DMS 273 (cell line): Measurements from ENCODE around the gene PLA2G4E.

Experiments used
- DNase-seq: peaks from one replicate; lab custom pipeline; 2025; ENCODE audit not compliant: unreplicated experiment; lab: John Stamatoyannopoulos, UW

The PLA2G4E gene

DNA sequence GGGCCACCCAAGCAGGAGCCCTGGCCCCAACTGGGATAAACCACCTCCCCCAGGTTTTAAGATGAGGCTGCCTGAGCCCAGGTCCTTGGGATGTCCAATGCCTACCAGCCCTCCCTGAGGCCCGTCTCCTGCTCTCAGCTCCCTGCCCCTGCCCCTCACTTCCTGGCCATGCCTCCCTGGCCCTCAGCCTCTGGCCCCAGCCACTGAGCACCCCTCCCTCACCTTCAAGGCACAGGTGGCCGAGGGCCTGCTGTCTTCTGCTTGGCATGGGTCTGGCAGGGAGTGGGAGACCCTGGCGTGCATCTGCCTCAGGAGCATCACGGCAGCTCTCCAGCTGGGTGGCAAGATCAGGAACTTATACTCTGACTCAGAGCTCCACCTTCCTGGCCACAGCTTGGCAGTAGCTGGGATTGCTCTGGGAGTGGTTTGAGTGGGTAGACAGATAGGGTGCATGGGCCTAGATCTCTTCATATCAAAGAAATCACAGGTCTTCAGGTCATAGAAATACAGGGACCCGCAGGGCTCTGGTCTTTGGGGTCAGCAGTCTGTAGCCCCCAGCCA is at the start of gene PLA2G4E:
TSS of gene PLA2G4E (minus strand) at position 330 of the 561 bp plus-strand sequence. CDS start at position 318, 12 bp downstream.
- DNase-seq = no peak

- no peak for DNase-seq
These were observed 49.6 kb upstream of the PLA2G4E start for GRCh38 chr15:42070279-42070975.

- peak; percentile 11 for DNase-seq
These were observed 48.8 kb upstream of the PLA2G4E start for GRCh38 chr15:42069496-42070278.

- no peak for DNase-seq
These were observed 48.2 kb upstream of the PLA2G4E start for GRCh38 chr15:42069025-42069424.

- DNase-seq = no peak
These were observed 47.8 kb upstream of the PLA2G4E start for GRCh38 chr15:42068601-42069000.

GRCh38 chr15:42066764-42067415 is 46.0 kb upstream of the PLA2G4E start:
- DNase-seq = no peak

- no peak for DNase-seq
These were observed 44.6 kb upstream of the PLA2G4E start for GRCh38 chr15:42065468-42065867.

GRCh38 chr15:42065033-42065432 is 44.2 kb upstream of the PLA2G4E start:
- peak; percentile 44 for DNase-seq

DNA sequence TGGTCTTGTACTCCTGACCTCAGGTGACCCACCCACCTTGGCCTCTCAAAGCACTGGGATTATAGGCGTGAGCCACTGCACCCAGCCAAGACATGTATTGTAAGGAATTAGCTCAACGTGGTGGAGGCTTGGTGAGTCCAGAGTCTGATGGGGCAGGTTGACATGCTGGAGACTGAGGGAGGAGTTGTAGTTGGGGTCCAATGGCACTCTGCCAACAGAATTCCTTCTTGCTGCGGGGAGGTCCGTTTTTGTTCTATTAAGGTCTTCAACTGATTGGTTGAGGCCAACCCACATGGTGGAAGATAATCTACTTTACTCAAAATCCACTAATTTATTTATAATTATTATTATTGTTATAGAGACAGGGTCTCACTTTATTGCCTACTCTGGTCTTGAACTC is 43.4 kb upstream of the PLA2G4E start:
- DNase-seq = no peak

GRCh38 chr15:42063122-42063848 is 42.4 kb upstream of the PLA2G4E start:
- DNase-seq = no peak

DNA sequence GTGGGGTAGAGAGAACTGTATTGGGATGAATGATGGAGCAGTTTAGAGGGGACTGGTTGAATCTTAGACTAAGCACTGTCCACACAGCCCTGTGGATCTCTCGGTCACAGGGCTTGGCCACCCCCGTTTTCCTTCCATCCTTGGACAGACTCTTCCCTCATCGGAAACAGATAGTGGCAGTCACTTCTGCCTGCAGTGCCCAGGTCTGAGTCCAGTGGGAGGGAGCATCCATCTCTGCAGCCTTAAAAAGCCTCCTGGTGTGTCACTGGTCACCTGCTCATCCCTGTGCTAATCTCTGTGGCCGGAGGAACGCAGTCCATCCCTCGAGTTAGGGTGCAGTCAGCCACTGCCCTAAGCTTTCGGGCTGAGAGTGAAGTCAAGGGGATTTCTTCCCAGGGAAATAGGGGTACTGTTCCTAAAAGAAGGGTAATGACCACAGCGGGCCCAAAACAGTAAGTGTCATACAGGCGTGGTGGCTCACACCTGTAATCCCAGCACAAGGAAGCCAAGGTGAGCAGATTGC is 41.5 kb upstream of the PLA2G4E start:
- no peak for DNase-seq

DNA sequence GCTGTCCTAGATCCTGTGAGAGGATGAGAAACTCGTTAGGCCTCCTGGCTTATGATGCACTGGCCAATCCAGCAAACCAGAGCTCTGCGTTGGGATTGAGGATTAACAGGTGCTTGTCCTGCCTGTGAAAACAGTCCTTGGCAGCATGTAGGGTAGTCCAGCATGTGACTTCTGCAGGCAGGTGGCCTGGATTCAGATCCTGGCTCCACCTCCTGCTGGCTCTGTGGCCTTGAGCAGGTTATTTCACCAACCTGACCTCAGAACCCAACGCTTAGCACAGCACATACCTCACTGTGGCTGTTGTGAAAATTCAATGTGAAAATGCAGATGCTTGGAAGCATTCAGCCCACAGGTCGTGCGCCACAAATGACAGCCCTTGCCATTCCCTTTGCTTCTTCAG is 40.0 kb upstream of the PLA2G4E start:
- DNase-seq = no peak

DNA sequence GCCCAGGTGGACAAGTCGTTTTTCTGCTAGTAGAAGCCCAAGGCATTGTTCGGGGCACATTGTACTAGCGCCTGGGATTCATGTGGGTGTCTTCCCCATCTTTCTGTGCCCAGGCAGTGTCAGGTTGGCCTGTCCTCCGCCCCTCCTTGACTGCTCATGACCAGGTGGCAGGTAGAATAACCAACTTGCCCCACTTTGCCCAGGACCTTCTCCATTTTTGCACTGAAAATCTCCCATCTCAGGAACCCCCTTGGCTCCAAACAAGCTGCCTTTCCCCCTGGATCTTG is 39.6 kb upstream of the PLA2G4E start:
- DNase-seq = no peak

GRCh38 chr15:42059661-42060476 is 39.0 kb upstream of the PLA2G4E start:
- DNase-seq = peak; percentile 70

DNA sequence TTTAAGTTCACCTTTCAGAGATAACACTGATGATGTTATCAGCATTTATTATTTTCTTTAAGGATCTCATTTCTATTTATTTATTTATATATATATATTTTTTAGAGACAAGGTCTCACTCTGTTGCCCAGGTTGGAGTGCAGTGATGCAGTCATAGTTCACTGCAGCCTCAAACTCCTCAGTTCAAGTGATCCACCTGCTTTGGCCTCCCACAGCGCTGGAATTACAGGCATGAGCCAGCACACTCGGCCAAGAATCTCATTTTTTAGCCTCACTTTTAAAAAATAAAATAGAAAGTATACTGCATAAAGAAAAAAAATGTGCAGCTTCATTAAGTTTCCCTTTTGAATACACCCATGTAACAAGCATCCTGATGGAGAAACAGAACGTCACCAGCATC is 37.9 kb upstream of the PLA2G4E start:
- DNase-seq = no peak

DNA sequence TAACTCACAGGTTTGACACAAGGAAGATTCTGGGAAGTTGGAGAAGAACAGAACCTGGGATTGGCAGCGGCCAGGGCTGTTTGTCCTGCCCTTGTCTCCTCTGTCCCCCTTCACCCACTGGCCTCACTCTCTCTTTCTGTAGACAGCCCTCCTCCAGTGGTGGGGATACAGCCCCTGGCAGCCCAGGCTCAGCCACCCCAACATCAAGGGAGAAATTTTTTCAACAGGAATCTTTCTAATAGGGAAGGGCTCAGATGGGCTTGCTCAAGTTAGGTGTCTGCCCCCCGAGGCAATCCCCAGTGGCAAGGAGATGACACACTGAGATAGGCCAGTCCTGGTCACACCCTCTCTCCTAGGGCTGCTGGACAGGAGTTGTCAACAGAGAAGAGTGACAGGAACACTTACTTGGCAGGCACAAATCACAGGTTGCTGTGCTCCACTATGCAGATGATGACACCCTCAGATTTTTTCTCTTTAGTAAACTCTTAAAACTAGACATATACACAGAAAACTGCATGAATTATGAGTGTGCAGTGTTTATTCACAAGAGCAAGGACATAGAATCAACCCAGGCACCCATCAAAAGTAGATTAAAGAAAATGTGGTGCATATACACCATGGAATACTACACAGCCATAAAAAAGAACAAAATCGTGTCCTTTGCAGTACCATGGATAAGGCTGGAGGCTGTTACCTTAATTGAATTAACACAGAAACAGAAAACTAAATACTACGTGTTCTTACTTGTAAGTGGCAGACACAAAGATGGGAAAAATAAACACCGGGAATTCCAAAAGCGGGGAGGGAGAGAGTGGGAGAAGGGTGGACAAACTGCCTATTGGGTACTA is 37.2 kb upstream of the PLA2G4E start:
- no peak for DNase-seq

DNA sequence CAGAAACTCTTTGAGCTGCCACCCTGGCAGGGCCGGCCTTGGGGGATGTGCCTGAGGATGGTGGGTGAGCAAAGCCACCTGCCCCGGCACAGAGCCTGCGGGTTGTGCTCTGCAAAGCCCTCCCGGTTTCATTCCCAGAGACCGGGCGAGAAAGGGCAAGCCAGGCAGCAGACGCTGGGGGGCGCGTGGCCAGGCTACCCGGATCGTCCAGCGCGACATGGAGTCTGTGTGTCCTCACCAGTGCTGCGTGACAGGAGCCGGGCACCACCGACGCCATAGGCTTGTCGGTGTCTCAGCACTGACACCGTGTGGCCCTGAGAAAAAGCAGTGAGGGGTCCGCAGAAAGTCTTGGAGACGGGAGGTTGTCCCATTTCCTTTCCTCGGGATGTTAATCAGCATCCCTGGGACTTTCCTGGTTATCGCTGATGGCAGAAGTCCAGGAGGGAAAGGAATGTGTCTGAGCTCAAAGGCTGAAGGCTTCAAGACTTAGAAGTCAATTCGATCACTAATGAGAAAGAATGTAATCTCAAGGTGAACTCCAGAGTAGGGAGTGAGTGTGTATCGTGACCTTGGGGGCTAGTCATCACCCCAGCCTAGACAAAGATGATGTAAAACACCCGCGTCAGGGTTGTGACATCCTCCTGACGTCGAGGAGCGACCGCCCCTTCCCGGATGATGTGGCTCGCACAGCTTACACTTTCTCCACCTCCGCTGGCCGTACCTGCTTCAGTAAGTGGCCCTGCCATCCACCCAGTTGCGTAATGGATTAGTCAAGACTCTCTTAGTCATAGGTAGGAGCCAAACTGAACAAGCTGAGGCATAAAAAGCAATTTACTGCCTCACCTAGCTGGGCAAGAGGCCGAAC is 36.3 kb upstream of the PLA2G4E start:
- DNase-seq = peak; percentile 82

DNA sequence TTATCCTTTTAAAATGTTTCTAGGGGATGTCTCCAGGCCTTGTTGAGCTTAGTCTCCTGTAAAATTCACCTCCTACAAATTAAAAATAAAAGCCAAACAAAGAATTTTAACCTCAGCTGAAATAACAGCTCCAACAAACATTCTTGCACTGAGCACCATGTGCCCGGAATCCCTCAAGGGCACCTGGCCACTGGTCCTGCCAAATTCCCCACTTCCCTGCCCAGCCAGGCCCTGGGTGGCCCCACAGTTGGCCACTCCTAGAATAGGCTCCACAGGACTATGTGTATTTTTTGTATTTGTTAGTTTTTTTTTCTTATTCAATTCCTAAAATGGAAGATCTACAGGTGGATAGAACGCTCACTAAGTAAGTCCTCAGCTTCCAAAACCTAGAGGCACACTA is 33.1 kb upstream of the PLA2G4E start:
- DNase-seq = no peak
